B cell (primary cell): ENCODE results near the gene SEMA4D. TPM values are rescaled to one million over a fixed set of nuclear protein-coding genes. Genes with fewer than 3 reads are reported as not detected.
A peak's percentile ranks its signal among the peaks of the same experiment; 100 is the strongest.

Source experiments
- ATAC-seq: fragments of 200-7000 bp; cut with Tn5 transposase; one replicate; pipeline ENCODE4 v1.10.0; 2021; ENCODE audit warnings: low read depth, mild to moderate bottlenecking, moderate number of reproducible peaks, moderate library complexity
- CTCF ChIA-PET: fragments of 350-600 bp; sonication (Branson Sonifier 250); formaldehyde crosslinking; loops from one replicate; lab custom pipeline; 2021; ENCODE audit warnings: antibody characterized with exemption, inconsistent platforms; lab: Charles Lee
- POLR2A ChIA-PET: fragments of 350-600 bp; sonication (Branson Sonifier 250); formaldehyde crosslinking; loops from one replicate; lab custom pipeline; 2021; ENCODE audit warnings: antibody characterized with exemption; lab: Charles Lee
- DNase-seq: peaks from one replicate; pipeline ENCODE4 v3.0.0; 2013
- H2AFZ ChIP-seq: 2 replicates; pipeline ENCODE4 v1.6.1; 2012; ENCODE audit warnings: mild to moderate bottlenecking, low read depth, low read length; ENCODE audit not compliant: insufficient read depth, poor library complexity, severe bottlenecking
- H3K27ac ChIP-seq, 2 donors: 1 replicate in 1 of 2; 2 replicates in 1 of 2; pipeline ENCODE4 v1.5.1; 2012 to 2013; ENCODE audit warnings: low read length in 2 of 2, mild to moderate bottlenecking in 2 of 2, moderate library complexity in 1 of 2
- H3K27me3 ChIP-seq, 4 experiments: fragments of 200-600 bp in 1 of 4; sonication (generic) in 1 of 4; replicated peaks in 1 of 4; 1 replicate in 2 of 4; 2 replicates in 2 of 4; pipeline versions ENCODE4 v1.6.1 to v1.7.0; 2013 to 2016; ENCODE audit warnings: low read length in 3 of 4, mild to moderate bottlenecking in 2 of 4, mixed read lengths in 1 of 4, moderate library complexity in 1 of 4; ENCODE audit not compliant: insufficient read depth in 4 of 4, control insufficient read depth in 3 of 4; ENCODE audit errors: control extremely low read depth in 1 of 4
- H3K36me3 ChIP-seq, 2 experiments: replicated peaks in 1 of 2; 1 replicate in 1 of 2; 2 replicates in 1 of 2; pipeline versions ENCODE4 v1.6.1 to v1.7.1; 2013; ENCODE audit warnings: low read length in 1 of 2; ENCODE audit not compliant: insufficient read depth in 2 of 2, control insufficient read depth in 1 of 2; ENCODE audit errors: control extremely low read depth in 1 of 2, extremely low read depth in 1 of 2
- H3K4me1 ChIP-seq, 2 donors: fragments of 200-600 bp in 1 of 2; sonication (generic) in 1 of 2; 1 replicate in 1 of 2; 2 replicates in 1 of 2; pipeline versions ENCODE4 v1.5.1 to v1.6.1; 2013 to 2017; ENCODE audit warnings: low read length in 2 of 2; ENCODE audit not compliant: control insufficient read depth in 2 of 2, insufficient read depth in 2 of 2
- H3K4me2 ChIP-seq: replicated peaks from 2 replicates; pipeline ENCODE3; 2012; ENCODE audit warnings: mild to moderate bottlenecking, low read depth, low read length; ENCODE audit not compliant: poor library complexity, severe bottlenecking
- H3K4me3 ChIP-seq, 5 experiments: fragments of 200-600 bp in 1 of 5; sonication (generic) in 1 of 5; 1 replicate in 3 of 5; 2 replicates in 2 of 5; pipeline versions ENCODE4 v1.5.1 to v1.7.0; 2011 to 2016; ENCODE audit warnings: low read length in 4 of 5, mild to moderate bottlenecking in 4 of 5, low read depth in 2 of 5, control low read depth in 1 of 5, moderate library complexity in 1 of 5; ENCODE audit not compliant: insufficient read depth in 1 of 5; ENCODE audit errors: control extremely low read depth in 1 of 5, extremely low read depth in 1 of 5
- H3K79me2 ChIP-seq: fragments of 200-600 bp; sonication (generic); one replicate; pipeline ENCODE4 v1.6.0; 2016; ENCODE audit warnings: low read length; ENCODE audit not compliant: control insufficient read depth, insufficient read depth
- H3K9ac ChIP-seq: fragments of 200-600 bp; sonication (generic); 2 replicates; pipeline ENCODE4 v1.6.1; 2017; ENCODE audit warnings: mild to moderate bottlenecking, low read length, moderate library complexity
- H3K9me3 ChIP-seq, 3 donors: one replicate each; pipeline versions ENCODE4 v1.6.1 to v1.7.1; 2013; ENCODE audit warnings: low read length in 2 of 3; ENCODE audit not compliant: control insufficient read depth in 2 of 3, insufficient read depth in 1 of 3; ENCODE audit errors: control extremely low read depth in 1 of 3
- H4K20me1 ChIP-seq: 2 replicates; pipeline ENCODE4 v1.6.0; 2012; ENCODE audit warnings: mild to moderate bottlenecking, low read length; ENCODE audit not compliant: insufficient read depth, control insufficient read depth, poor library complexity, severe bottlenecking
- H3K27ac Mint-ChIP-seq: one replicate; pipeline ENCODE4 v1.8.0; 2021; ENCODE audit warnings: mixed read lengths
- H3K27me3 Mint-ChIP-seq: one replicate; pipeline ENCODE4 v1.8.0; 2021; ENCODE audit warnings: mixed read lengths
- H3K4me1 Mint-ChIP-seq: one replicate; pipeline ENCODE4 v1.8.0; 2021; ENCODE audit warnings: mixed read lengths
- H3K4me3 Mint-ChIP-seq: one replicate; pipeline ENCODE4 v1.8.0; 2021; ENCODE audit warnings: mixed read lengths
- H3K9me3 Mint-ChIP-seq: one replicate; pipeline ENCODE4 v1.8.0; 2022; ENCODE audit warnings: mixed read lengths; ENCODE audit not compliant: insufficient read depth
- EZH2 ChIP-seq: IDR thresholded peaks from 2 replicates; pipeline ENCODE4 v1.6.1; 2012; ENCODE audit warnings: borderline replicate concordance, low read depth, mild to moderate bottlenecking, moderate library complexity, low read length; ENCODE audit not compliant: insufficient read depth, poor library complexity, severe bottlenecking
- WGBS: methylation state at CpG from one replicate; pipeline ENCODE4 v1.1.5; 2013; ENCODE audit warnings: missing lambda C conversion rate; ENCODE audit not compliant: insufficient coverage; 5-methylcytosine and 5-hydroxymethylcytosine counted together
- intact Hi-C: fragments of 100-400 bp; cut with micrococcal nuclease; formaldehyde crosslinking; loops from one replicate; pipeline ENCODE4 v1.10.0; 2022
- polyA plus RNA-seq: library from polyadenylated mRNA; depleted of rRNA; stranded (reverse); fragments of >200 nt; gene quantifications from 2 replicates; pipeline ENCODE4 v1.2.3, GENCODE V29; 2012
- total RNA-seq, 2 donors: library from RNA; stranded (reverse); fragments of 120-200 nt in 1 of 2; gene quantifications; 1 replicate in 1 of 2; 2 replicates in 1 of 2; pipeline versions ENCODE4 v1.2.3 to v1.2.4, GENCODE V29; 2013 to 2022
- TF ChIP-seq, protein P1 (sequence below): fragments of 200-600 bp; IDR thresholded peaks from one replicate; pipeline ENCODE4 v1.8.0; 2022; ENCODE audit warnings: antibody characterized with exemption, mild to moderate bottlenecking

SEMA4D gene
- total and polyA plus RNA-seq, 2 donors (not counting 1 experiment from before 2014, with no cell fraction given): 53.6 to 231 TPM

DNA sequence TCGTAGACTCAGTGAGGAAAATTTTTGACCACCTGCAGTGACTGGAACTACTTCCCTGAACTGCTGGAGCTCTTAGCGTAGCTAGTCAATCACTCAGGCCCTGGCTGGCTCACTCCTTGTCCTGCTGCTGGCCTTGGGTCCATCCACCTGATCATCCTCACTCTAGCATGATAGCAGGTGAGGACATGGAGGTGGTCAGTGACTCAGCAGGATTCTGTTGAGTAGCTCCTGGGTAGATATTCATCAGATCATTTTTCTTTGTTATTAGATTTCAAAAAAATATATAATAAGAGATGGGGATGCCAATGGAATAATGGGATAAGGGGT lies 25.0 kb upstream of the SEMA4D start:
- Histone ChIP-seq H3K4me1 (peaks cover 65 to 88% of the 10 kb centered on the region in 2 donors), H3K27me3 (no peaks in the 10 kb centered on the region), H3K4me2 (peak overlapping the region; percentile 72), H3K27ac (peak overlapping the region; percentile 79 to 81), H2AFZ (peak overlapping the region; percentile 76), H3K9ac (no peak overlapping the region), H3K79me2 (peaks cover 5% of the 10 kb centered on the region), H3K4me3 (peak overlapping the region in 1 of 5 experiments; percentile 39), H3K9me3 (peaks cover 0 to 13% (median 7%) of the 10 kb centered on the region in 3 donors), H4K20me1 (no peaks in the 10 kb centered on the region), H3K36me3 (no peaks in the 10 kb centered on the region)
- TF ChIP-seq, protein P1, sequence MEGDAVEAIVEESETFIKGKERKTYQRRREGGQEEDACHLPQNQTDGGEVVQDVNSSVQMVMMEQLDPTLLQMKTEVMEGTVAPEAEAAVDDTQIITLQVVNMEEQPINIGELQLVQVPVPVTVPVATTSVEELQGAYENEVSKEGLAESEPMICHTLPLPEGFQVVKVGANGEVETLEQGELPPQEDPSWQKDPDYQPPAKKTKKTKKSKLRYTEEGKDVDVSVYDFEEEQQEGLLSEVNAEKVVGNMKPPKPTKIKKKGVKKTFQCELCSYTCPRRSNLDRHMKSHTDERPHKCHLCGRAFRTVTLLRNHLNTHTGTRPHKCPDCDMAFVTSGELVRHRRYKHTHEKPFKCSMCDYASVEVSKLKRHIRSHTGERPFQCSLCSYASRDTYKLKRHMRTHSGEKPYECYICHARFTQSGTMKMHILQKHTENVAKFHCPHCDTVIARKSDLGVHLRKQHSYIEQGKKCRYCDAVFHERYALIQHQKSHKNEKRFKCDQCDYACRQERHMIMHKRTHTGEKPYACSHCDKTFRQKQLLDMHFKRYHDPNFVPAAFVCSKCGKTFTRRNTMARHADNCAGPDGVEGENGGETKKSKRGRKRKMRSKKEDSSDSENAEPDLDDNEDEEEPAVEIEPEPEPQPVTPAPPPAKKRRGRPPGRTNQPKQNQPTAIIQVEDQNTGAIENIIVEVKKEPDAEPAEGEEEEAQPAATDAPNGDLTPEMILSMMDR: no peak
- no peak for TF ChIP-seq EZH2
- DNase-seq (no peak), ATAC-seq (peak; percentile 12)
- ChIA-PET CTCF (interaction anchor here (0.9 to 9.3 kb wide), 10 partner anchors 9 to 148 kb away, joined by 3 to 63 read pairs (median 4); partner anchors contain the start of gene SEMA4D), POLR2A (interaction anchor here (1.1 to 2.8 kb wide), 5 partner anchors 14 to 120 kb away, joined by 3 to 6 read pairs (median 3); no protein-coding TSS in a partner anchor)
- intact Hi-C loops: loop anchor here (1.0 to 2.0 kb wide), 6 partner anchors 14 to 97 kb away; no protein-coding TSS in a partner anchor
- Mint-ChIP-seq H3K4me3 (peak overlapping the region; percentile 75), H3K27ac (peak overlapping the region; percentile 94), H3K4me1 (peaks cover 77% of the 10 kb centered on the region), H3K27me3 (no peaks in the 10 kb centered on the region), H3K9me3 (no peaks in the 10 kb centered on the region)
- WGBS: 0% methylated on average over 1 of the region's 2 CpGs

DNA sequence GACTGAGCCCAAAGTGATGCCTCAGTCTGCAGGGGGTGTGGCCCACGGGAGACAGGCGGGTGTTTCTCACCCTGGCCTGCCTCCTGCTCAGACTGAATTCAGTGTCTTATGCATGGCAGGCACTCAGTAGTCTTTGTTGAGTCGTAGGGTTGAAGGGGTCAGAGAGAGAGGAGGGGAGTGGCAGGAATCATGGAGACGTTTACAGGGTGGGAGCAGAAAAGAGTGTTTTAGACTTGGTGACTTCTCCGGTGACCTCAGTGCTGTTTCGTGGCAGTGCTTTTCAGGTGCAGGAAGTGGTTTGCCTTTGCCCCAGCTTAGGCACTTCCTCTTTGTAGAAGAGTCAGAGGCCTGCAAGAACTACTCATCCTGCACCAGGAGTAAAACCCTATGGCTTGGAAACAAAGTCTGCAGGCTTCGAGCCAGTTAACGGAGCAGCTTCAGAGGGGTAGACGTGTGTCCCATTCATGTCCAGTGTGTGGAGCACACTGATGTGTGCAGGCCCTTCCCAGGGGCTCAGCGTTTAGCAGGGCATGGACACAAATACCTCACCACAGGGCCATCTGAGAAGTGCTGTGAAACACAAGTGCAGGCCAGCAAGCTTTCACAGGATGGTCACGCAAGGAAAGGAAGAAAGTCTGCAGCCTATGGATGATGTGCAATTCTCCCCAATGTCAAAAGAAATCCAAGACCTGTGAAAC lies 24.5 kb upstream of the SEMA4D start:
- ATAC-seq (peak; percentile 94), DNase-seq (peak; percentile 88)
- 4% methylated on average over 11 of the region's 11 CpGs for WGBS
- ChIA-PET CTCF (interaction anchor here (0.5 to 9.3 kb wide), 12 partner anchors 10 to 1251 kb away, joined by 3 to 63 read pairs (median 3); no protein-coding TSS in a partner anchor), POLR2A (interaction anchor here (1.1 to 2.8 kb wide), 5 partner anchors 13 to 120 kb away, joined by 3 to 6 read pairs (median 3); no protein-coding TSS in a partner anchor)
- Histone ChIP-seq H3K36me3 (no peaks in the 10 kb centered on the region), H2AFZ (peak overlapping the region; percentile 76), H3K4me2 (peak overlapping the region; percentile 72), H4K20me1 (no peaks in the 10 kb centered on the region), H3K4me3 (peak overlapping the region in 3 of 5 experiments; percentile 5 to 39 (median 29)), H3K9ac (peak overlapping the region; percentile 53), H3K27me3 (no peaks in the 10 kb centered on the region), H3K27ac (peak overlapping the region; percentile 79 to 81), H3K9me3 (peaks cover 0 to 9% (median 7%) of the 10 kb centered on the region in 3 donors), H3K79me2 (peaks cover 5% of the 10 kb centered on the region), H3K4me1 (peaks cover 65 to 89% of the 10 kb centered on the region in 2 donors)
- Mint-ChIP-seq H3K27me3 (no peaks in the 10 kb centered on the region), H3K4me1 (peaks cover 81% of the 10 kb centered on the region), H3K9me3 (no peaks in the 10 kb centered on the region), H3K4me3 (peak overlapping the region; percentile 75), H3K27ac (peak overlapping the region; percentile 94)
- intact Hi-C loops: loop anchor here (1.0 to 2.0 kb wide), 6 partner anchors 14 to 96 kb away; no protein-coding TSS in a partner anchor
- no peak for TF ChIP-seq EZH2
- TF ChIP-seq, protein P1: no peak
